ENCODE measurements around the gene SIGLEC11. TPM values are rescaled to one million over a fixed set of nuclear protein-coding genes. Genes with fewer than 3 reads are reported as not detected.

The SIGLEC11 gene
- polyA plus RNA-seq, 1 experiment: not detected

- H3K4me3 ChIP-seq (ENCODE audit: low read depth, low read length): no peak overlapping the region
- H3K36me3 ChIP-seq (ENCODE audit: control insufficient read depth, insufficient read depth, low read length): peaks cover 24% of the 10 kb centered on the region
- POLR2A ChIA-PET: no interaction called here
- H3K27me3 ChIP-seq (ENCODE audit: control insufficient read depth, insufficient read depth, low read length): no peaks in the 10 kb centered on the region
- DNase-seq (ENCODE audit: low read depth): peak; percentile 16
- TF ChIP-seq CTCF (IDR thresholded peaks at IDR 0.05; ENCODE audit: insufficient read depth, low read depth, low read length): no peak
- CTCF ChIA-PET: no interaction called here
These were observed 26.3 kb upstream of the SIGLEC11 start for GRCh38 chr19:49987159-49987698.

- H3K4me3 ChIP-seq (ENCODE audit: low read depth, low read length): no peak overlapping the region
- CTCF ChIA-PET: no interaction called here
- no peak for TF ChIP-seq CTCF (IDR thresholded peaks at IDR 0.05; ENCODE audit: insufficient read depth, low read depth, low read length)
- DNase-seq (ENCODE audit: low read depth): no peak
- POLR2A ChIA-PET: no interaction called here
- H3K36me3 ChIP-seq (ENCODE audit: control insufficient read depth, insufficient read depth, low read length): peaks cover 22% of the 10 kb centered on the region
- no peaks in the 10 kb centered on the region for H3K27me3 ChIP-seq (ENCODE audit: control insufficient read depth, insufficient read depth, low read length)
These were observed 25.4 kb upstream of the SIGLEC11 start for GRCh38 chr19:49986354-49986753.

- ChIA-PET POLR2A (no interaction called here), CTCF (interaction anchor here (2.1 kb wide), 1 partner anchor 48 kb away, joined by 10 read pairs; no protein-coding TSS in a partner anchor)
- Histone ChIP-seq H3K4me3 (ENCODE audit: low read depth, low read length) (no peak overlapping the region), H3K36me3 (ENCODE audit: control insufficient read depth, insufficient read depth, low read length) (peaks cover 20% of the 10 kb centered on the region), H3K27me3 (ENCODE audit: control insufficient read depth, insufficient read depth, low read length) (no peaks in the 10 kb centered on the region)
- no peak for DNase-seq (ENCODE audit: low read depth)
- TF ChIP-seq CTCF (IDR thresholded peaks at IDR 0.05; ENCODE audit: insufficient read depth, low read depth, low read length): no peak
These were observed 24.9 kb upstream of the SIGLEC11 start for GRCh38 chr19:49985871-49986270.

GRCh38 chr19:49984491-49984890 is 23.5 kb upstream of the SIGLEC11 start:
- no peak for TF ChIP-seq CTCF (IDR thresholded peaks at IDR 0.05; ENCODE audit: insufficient read depth, low read depth, low read length)
- no peak for DNase-seq (ENCODE audit: low read depth)
- ChIA-PET CTCF (interaction anchor here (2.1 to 2.4 kb wide), 3 partner anchors 9 to 47 kb away, joined by 10 to 12 read pairs (median 10); no protein-coding TSS in a partner anchor), POLR2A (no interaction called here)
- peaks cover 19% of the 10 kb centered on the region for H3K36me3 ChIP-seq (ENCODE audit: control insufficient read depth, insufficient read depth, low read length)
- no peak overlapping the region for H3K4me3 ChIP-seq (ENCODE audit: low read depth, low read length)
- H3K27me3 ChIP-seq (ENCODE audit: control insufficient read depth, insufficient read depth, low read length): no peaks in the 10 kb centered on the region

GRCh38 chr19:49983645-49984229 is 22.8 kb upstream of the SIGLEC11 start:
- ChIA-PET CTCF (interaction anchor here (0.6 to 2.4 kb wide), 8 partner anchors 8 to 46 kb away, joined by 3 to 12 read pairs (median 6); no protein-coding TSS in a partner anchor), POLR2A (no interaction called here)
- no peak overlapping the region for H3K4me3 ChIP-seq (ENCODE audit: low read depth, low read length)
- H3K36me3 ChIP-seq (ENCODE audit: control insufficient read depth, insufficient read depth, low read length): peaks cover 18% of the 10 kb centered on the region
- peak; percentile 82 for TF ChIP-seq CTCF (IDR thresholded peaks at IDR 0.05; ENCODE audit: insufficient read depth, low read depth, low read length)
- H3K27me3 ChIP-seq (ENCODE audit: control insufficient read depth, insufficient read depth, low read length): no peaks in the 10 kb centered on the region
- no peak for DNase-seq (ENCODE audit: low read depth)
